ENCODE data around the gene ASIC3. TPM values are rescaled to one million over a fixed set of nuclear protein-coding genes. Genes with fewer than 3 reads are reported as not detected.

ASIC3 gene
- total and polyA plus RNA-seq, 9 donors, result 1.3 to 9.2 (median 3.7) TPM

DNA sequence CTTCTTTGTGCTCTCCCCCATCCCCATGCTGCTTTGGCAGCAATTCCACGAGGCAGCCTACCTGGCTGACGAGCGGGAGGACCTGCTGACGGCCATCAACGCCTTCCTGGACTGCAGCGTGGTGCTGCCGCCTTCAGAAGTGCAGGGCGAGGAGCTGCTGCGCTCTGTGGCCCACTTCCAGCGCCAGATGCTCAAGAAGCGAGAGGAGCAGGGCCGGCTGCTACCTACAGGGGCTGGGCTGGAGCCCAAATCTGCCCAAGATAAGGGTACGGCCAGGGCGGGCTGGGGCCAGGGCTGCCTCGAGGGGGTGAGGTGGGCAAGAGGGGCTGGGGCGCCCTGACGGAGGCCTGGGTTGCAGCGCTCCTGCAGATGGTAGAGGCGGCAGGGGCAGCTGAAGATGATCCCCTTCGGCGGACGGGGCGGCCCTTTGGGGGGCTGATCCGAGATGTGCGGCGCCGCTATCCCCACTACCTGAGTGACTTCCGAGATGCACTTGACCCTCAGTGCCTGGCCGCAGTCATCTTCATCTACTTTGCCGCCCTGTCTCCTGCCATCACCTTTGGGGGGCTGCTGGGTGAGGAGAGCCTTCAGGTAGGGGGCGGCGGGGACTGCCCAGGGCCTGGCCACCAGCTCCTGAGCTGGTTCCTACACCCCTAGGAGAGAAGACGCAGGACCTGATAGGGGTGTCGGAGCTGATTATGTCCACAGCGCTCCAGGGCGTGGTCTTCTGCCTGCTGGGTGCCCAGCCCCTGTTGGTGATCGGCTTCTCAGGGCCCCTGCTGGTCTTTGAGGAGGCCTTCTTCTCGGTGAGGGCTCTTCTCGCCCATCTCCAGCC is 22.9 kb downstream of the ASIC3 start:
- no peaks in the 10 kb centered on the region for H3K27me3 ChIP-seq (ENCODE audit: control insufficient read depth, insufficient read depth, low read length)
- no peaks in the 10 kb centered on the region for H3K4me1 ChIP-seq (ENCODE audit: control insufficient read depth, insufficient read depth, low read length)
- 94% methylated on average over 26 of the region's 39 CpGs for WGBS (ENCODE audit: insufficient coverage)
- H3K9me3 ChIP-seq (replicated peaks; ENCODE audit: control insufficient read depth, low read depth, low read length), result no peaks in the 10 kb centered on the region
- peaks cover 85% of the 10 kb centered on the region for H3K36me3 ChIP-seq (ENCODE audit: control insufficient read depth, insufficient read depth, low read length)
- H3K4me3 ChIP-seq (ENCODE audit: low read length), result no peak overlapping the region
- no peak for DNase-seq
- H3K27ac ChIP-seq (ENCODE audit: low read length), result no peak overlapping the region

DNA sequence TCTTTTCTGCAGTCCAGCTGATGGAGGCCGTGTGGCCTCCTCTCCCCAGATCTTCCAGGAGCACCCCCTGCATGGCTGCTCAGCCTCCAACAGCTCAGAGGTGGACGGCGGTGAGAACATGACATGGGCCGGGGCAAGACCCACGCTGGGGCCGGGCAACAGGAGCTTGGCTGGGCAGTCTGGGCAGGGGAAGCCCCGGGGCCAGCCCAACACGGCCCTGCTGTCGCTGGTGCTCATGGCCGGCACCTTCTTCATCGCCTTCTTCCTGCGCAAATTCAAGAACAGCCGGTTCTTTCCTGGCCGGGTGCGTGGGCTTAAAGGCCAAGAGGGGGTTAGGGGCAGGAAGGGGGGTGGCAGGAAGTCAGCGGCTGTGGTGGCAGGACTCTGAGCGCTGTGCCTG is 25.7 kb downstream of the ASIC3 start:
- 87% methylated on average over 13 of the region's 17 CpGs for WGBS (ENCODE audit: insufficient coverage)
- H3K27ac ChIP-seq (ENCODE audit: low read length), result no peak overlapping the region
- no peaks in the 10 kb centered on the region for H3K27me3 ChIP-seq (ENCODE audit: control insufficient read depth, insufficient read depth, low read length)
- H3K9me3 ChIP-seq (replicated peaks; ENCODE audit: control insufficient read depth, low read depth, low read length), result no peaks in the 10 kb centered on the region
- peaks cover 10% of the 10 kb centered on the region for H3K4me1 ChIP-seq (ENCODE audit: control insufficient read depth, insufficient read depth, low read length)
- no peak overlapping the region for H3K4me3 ChIP-seq (ENCODE audit: low read length)
- peaks cover 73% of the 10 kb centered on the region for H3K36me3 ChIP-seq (ENCODE audit: control insufficient read depth, insufficient read depth, low read length)
- DNase-seq, result no peak

DNA sequence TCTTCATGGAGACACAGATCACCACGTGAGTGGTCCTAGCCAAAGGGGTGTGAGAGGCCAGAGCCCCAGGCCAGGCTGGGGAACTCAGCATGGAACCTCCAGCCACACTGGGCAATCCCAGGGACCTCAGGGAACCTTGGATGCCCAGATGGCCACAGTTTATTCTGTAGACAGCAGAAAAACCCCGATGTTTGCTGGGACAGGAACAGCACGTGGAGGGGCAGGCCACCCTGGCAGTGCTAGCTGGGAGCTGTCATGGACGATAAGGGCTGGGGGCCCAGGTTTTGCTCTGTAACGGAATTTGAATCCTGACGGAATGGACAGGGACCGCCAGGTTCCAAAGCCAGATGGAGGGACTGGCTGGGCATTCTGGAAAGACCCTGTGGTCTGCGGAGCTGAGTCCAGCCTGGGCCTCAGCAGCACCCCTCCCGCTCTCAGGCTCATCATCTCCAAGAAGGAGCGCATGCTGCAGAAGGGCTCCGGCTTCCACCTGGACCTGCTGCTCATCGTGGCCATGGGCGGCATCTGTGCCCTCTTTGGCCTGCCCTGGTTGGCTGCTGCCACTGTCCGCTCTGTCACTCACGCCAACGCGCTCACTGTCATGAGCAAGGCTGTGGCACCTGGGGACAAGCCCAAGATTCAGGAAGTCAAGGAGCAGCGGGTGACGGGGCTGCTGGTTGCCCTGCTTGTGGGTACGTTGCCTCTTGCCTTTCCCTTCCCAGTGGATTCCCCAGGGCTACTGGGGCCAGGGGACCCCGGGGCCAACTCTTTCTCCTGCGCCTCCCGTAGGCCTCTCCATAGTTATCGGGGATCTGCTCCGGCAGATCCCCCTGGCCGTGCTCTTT is 26.7 kb downstream of the ASIC3 start:
- DNase-seq, result no peak
- Histone ChIP-seq H3K4me3 (ENCODE audit: low read length) (no peak overlapping the region), H3K27ac (ENCODE audit: low read length) (no peak overlapping the region), H3K36me3 (ENCODE audit: control insufficient read depth, insufficient read depth, low read length) (peaks cover 62% of the 10 kb centered on the region), H3K9me3 (replicated peaks; ENCODE audit: control insufficient read depth, low read depth, low read length) (no peaks in the 10 kb centered on the region), H3K4me1 (ENCODE audit: control insufficient read depth, insufficient read depth, low read length) (peaks cover 21% of the 10 kb centered on the region), H3K27me3 (ENCODE audit: control insufficient read depth, insufficient read depth, low read length) (no peaks in the 10 kb centered on the region)
- WGBS (ENCODE audit: insufficient coverage), result 84% methylated on average over 25 of the region's 26 CpGs

DNA sequence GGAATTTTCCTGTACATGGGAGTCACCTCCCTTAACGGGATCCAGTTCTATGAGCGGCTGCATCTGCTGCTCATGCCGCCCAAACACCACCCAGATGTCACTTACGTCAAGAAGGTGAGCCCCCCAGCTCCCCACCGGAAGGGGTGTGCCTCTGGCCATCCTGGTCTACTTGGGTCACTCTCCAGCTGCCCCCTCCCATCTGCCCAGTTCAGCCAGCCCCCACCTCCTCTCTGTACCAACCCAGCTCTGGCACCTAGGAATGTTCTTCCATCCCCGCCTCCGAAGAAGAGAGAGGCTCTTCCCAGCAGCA is 27.3 kb downstream of the ASIC3 start:
- H3K9me3 ChIP-seq (replicated peaks; ENCODE audit: control insufficient read depth, low read depth, low read length), result no peaks in the 10 kb centered on the region
- no peak overlapping the region for H3K27ac ChIP-seq (ENCODE audit: low read length)
- no peak for DNase-seq
- no peak overlapping the region for H3K4me3 ChIP-seq (ENCODE audit: low read length)
- 83% methylated on average over 7 of the region's 7 CpGs for WGBS (ENCODE audit: insufficient coverage)
- no peaks in the 10 kb centered on the region for H3K27me3 ChIP-seq (ENCODE audit: control insufficient read depth, insufficient read depth, low read length)
- peaks cover 21% of the 10 kb centered on the region for H3K4me1 ChIP-seq (ENCODE audit: control insufficient read depth, insufficient read depth, low read length)
- H3K36me3 ChIP-seq (ENCODE audit: control insufficient read depth, insufficient read depth, low read length), result peaks cover 57% of the 10 kb centered on the region

DNA sequence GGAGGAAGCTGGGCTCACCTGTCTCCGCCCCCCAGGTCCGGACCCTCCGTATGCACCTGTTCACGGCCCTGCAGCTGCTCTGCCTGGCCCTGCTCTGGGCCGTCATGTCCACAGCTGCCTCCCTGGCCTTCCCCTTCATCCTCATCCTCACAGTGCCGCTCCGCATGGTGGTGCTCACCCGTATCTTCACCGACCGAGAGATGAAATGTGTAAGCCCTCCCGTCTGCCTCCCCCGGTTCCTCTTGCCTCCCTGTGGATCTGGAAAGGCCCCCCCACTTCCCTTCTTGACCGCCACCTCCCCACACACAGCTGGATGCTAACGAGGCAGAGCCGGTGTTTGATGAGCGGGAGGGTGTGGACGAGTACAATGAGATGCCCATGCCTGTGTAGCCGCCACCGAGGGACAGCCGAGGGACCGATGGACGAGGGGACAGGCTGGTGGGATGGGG is 27.7 kb downstream of the ASIC3 start:
- 74% methylated on average over 5 of the region's 22 CpGs for WGBS (ENCODE audit: insufficient coverage)
- H3K4me3 ChIP-seq (ENCODE audit: low read length), result no peak overlapping the region

DNA sequence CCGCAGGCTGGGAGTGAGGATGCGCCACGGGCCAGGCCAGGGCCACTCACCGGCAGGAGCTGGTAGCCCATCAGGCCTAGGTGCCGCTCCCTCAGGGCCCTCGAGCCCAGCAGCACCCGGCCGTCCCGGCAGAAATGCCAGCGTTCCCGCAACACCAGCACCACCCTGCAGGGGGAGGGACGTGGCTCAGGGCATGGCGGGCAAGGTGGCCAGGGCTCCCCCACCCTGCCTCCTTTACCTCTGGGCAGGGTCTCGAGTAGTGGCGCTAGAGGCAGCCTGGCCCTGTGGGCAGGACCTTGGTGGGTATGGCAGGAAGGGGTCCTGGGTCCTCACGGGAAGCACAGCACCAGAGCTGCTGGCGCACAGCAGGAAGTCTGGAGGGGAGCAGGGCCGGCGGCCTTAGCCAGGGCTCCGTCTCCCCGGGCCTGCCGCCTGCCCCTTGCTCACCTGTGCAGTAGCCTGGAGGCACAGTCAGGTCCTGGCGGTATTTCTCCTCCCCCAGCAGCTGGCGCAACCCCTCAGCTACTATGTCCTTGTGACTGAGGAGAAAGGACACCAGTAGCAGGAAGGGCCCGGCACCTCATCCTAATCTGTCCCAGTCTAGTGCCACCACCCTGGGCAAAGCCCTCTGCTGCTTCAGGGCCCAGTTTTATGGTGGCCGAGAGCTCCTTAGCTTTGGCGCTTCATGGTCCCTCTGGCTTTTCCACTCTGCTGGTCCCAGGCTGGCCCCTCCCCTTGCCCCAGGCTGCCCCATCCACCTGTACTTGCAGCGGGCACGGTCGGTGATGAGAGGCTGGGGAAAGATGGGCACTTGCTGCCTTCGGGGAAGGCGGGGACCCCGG is 28.8 kb downstream of the ASIC3 start:
- Histone ChIP-seq H3K36me3 (ENCODE audit: control insufficient read depth, insufficient read depth, low read length) (peaks cover 42% of the 10 kb centered on the region), H3K4me1 (ENCODE audit: control insufficient read depth, insufficient read depth, low read length) (peaks cover 33% of the 10 kb centered on the region), H3K27ac (ENCODE audit: low read length) (no peak overlapping the region), H3K27me3 (ENCODE audit: control insufficient read depth, insufficient read depth, low read length) (no peaks in the 10 kb centered on the region), H3K4me3 (ENCODE audit: low read length) (no peak overlapping the region), H3K9me3 (replicated peaks; ENCODE audit: control insufficient read depth, low read depth, low read length) (no peaks in the 10 kb centered on the region)
- no peak for DNase-seq
- 63% methylated on average over 22 of the region's 33 CpGs for WGBS (ENCODE audit: insufficient coverage)

More for the DNA sequence above, 27.7 kb downstream of the ASIC3 start:
- Histone ChIP-seq H3K36me3 (ENCODE audit: control insufficient read depth, insufficient read depth, low read length) (peaks cover 53% of the 10 kb centered on the region), H3K9me3 (replicated peaks; ENCODE audit: control insufficient read depth, low read depth, low read length) (no peaks in the 10 kb centered on the region), H3K27ac (ENCODE audit: low read length) (no peak overlapping the region), H3K4me1 (ENCODE audit: control insufficient read depth, insufficient read depth, low read length) (peaks cover 23% of the 10 kb centered on the region), H3K27me3 (ENCODE audit: control insufficient read depth, insufficient read depth, low read length) (no peaks in the 10 kb centered on the region)
- no peak for DNase-seq

DNA sequence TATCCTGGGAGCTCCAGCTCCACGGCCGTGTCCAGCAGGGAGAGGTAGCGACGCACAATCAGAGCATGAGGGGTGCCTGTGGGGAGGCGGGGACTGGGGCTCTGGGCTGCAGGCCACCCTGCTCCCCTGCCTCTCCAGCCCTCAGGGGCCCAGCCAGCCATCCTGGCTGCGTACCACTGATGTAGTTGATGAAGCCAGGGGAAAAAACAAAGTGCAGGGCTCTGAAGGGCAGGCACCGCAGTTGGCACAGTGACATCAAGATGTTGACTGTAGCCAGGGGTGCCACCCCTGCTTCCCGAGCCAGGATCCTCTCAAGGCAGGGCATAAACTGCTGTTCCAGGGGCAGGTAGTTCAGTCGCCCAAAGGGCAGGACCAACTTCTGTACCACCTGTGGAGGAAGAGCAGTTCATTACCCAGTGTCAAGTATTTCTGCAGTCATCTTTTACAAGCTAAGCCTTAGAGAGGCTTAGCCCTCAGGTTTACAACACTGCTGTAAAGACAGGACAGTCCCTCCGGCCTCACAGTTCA is 29.4 kb downstream of the ASIC3 start:
- no peaks in the 10 kb centered on the region for H3K9me3 ChIP-seq (replicated peaks; ENCODE audit: control insufficient read depth, low read depth, low read length)
- H3K4me1 ChIP-seq (ENCODE audit: control insufficient read depth, insufficient read depth, low read length), result peaks cover 40% of the 10 kb centered on the region
- no peak for DNase-seq
- H3K36me3 ChIP-seq (ENCODE audit: control insufficient read depth, insufficient read depth, low read length), result peaks cover 38% of the 10 kb centered on the region
- H3K27ac ChIP-seq (ENCODE audit: low read length), result no peak overlapping the region
- H3K4me3 ChIP-seq (ENCODE audit: low read length), result no peak overlapping the region
- WGBS (ENCODE audit: insufficient coverage), result 62% methylated on average over 8 of the region's 10 CpGs
- H3K27me3 ChIP-seq (ENCODE audit: control insufficient read depth, insufficient read depth, low read length), result no peaks in the 10 kb centered on the region

DNA sequence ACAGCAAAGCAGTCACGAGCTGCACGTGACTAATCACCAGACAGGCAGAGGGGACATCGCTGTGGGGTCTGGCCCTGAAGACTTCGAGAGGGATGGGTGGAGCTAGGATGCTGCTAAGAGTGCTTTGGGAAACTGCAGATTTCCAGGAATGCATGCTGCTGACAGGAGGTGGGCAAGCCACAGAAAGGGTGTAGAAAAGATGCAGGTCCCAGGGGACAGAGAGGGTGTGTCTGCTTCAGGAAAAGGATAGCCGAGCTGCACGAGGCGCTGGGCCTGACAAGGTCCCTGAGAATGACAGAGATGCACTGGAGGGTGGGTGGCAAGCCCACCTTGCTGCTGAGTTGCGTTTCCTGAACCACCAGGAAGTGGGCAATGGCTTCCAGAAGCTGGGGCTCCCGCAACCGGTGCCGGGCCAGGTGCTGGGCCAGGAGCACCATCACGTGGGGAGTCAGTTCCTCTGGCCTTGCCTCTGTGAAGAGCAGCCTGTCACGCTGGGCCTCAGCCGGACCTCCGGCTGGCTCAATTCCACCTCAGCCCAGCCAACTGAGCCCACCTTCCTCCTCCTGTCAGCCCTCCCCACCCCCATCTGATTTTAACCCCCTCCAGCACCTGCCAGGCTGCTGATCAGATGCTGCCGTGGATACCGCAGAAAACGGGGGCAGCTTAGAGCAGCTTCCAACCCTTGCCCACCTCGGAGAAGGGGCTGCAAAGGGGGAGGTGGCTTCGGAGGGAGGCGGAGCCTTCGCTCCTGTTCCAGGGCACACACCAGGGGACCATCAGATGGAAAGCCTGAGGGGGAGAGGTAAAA is 30.1 kb downstream of the ASIC3 start:
- H3K27ac ChIP-seq (ENCODE audit: low read length), result no peak overlapping the region
- no peaks in the 10 kb centered on the region for H3K9me3 ChIP-seq (replicated peaks; ENCODE audit: control insufficient read depth, low read depth, low read length)
- DNase-seq, result peak; percentile 54
- H3K4me1 ChIP-seq (ENCODE audit: control insufficient read depth, insufficient read depth, low read length), result peaks cover 42% of the 10 kb centered on the region
- no peaks in the 10 kb centered on the region for H3K27me3 ChIP-seq (ENCODE audit: control insufficient read depth, insufficient read depth, low read length)
- WGBS (ENCODE audit: insufficient coverage), result 17% methylated on average over 11 of the region's 22 CpGs
- H3K36me3 ChIP-seq (ENCODE audit: control insufficient read depth, insufficient read depth, low read length), result peaks cover 36% of the 10 kb centered on the region
- no peak overlapping the region for H3K4me3 ChIP-seq (ENCODE audit: low read length)

DNA sequence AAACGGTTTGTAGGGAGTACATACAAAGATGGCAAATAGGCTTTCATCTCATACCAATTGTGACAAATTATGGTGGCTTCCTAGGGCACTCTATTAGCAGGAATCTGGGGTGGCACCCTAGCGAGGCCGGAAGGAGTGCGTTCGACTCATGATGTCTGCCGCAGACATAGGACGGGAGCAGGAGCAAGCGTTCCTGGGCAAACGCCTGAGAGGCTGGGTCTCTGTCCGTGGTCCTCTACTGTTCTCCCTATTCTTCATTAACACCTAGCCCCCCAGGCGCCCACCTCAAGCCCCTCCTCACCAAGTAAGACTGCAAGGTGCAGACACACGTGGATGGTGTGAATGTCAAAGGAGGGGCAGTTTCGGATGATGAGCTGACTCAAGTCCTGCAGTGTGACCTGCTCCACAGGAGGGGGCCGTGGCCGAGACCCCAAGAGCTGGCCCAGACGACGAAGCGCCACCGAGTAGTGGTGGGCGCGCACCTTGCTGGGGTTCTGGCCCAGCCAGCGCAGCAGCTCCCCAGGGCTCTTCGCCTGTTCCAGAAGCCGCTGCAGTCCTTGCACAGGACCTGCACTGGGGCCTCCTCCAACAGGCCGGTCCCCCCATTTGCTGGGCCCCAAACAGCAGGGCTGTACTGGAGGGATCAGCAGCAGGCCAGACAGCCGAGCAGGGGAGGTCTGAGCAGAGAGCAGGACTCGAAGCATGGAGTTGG is 31.0 kb downstream of the ASIC3 start:
- DNase-seq, result no peak
- H3K27ac ChIP-seq (ENCODE audit: low read length), result no peak overlapping the region
- H3K4me3 ChIP-seq (ENCODE audit: low read length), result peak overlapping the region; percentile 95
- no peaks in the 10 kb centered on the region for H3K27me3 ChIP-seq (ENCODE audit: control insufficient read depth, insufficient read depth, low read length)
- H3K36me3 ChIP-seq (ENCODE audit: control insufficient read depth, insufficient read depth, low read length), result peaks cover 27% of the 10 kb centered on the region
- H3K4me1 ChIP-seq (ENCODE audit: control insufficient read depth, insufficient read depth, low read length), result peaks cover 49% of the 10 kb centered on the region
- 64% methylated on average over 22 of the region's 27 CpGs for WGBS (ENCODE audit: insufficient coverage)
- H3K9me3 ChIP-seq (replicated peaks; ENCODE audit: control insufficient read depth, low read depth, low read length), result no peaks in the 10 kb centered on the region
